ENCODE results near the gene ITPR1. TPM values are rescaled to one million over a fixed set of nuclear protein-coding genes. Genes with fewer than 3 reads are reported as not detected.

The ITPR1 gene
- total RNA-seq, 4 donors from 2014 or later: 210 to 261 (median 232) TPM

DNA sequence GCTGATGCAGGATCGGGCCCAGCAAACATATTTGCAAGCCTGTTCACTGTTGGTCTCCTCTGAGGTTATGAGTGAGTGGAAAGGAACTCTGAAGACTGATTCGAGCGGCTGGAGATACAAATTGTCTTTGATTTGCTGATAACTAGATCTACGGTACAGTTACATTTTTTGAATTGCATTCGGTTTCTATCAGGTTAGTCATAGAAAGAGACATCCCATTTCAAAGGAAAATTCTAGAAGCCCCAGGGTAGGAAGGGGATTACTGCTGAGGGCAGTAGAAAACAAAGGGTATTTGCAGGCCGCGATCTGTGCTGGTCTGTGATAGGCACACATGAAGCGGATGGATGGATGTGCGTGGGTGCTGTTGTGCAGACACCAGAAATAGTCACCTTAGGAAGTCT, 228.4 kb downstream of the ITPR1 start:
- Histone ChIP-seq H3K9me3 (no peaks in the 10 kb centered on the region), H3K4me1 (peaks cover 50 to 70% of the 10 kb centered on the region in 2 donors), H3K36me3 (no peaks in the 10 kb centered on the region), H3K27ac (peak overlapping the region; percentile 82 to 95 (median 86)), H3K27me3 (no peaks in the 10 kb centered on the region), H3K4me3 (replicated peaks in 1 of 3) (no peak overlapping the region)
- no peak for DNase-seq
- TF ChIP-seq POLR2A (IDR thresholded peaks at IDR 0.05): no peak
- TF ChIP-seq, protein P1, sequence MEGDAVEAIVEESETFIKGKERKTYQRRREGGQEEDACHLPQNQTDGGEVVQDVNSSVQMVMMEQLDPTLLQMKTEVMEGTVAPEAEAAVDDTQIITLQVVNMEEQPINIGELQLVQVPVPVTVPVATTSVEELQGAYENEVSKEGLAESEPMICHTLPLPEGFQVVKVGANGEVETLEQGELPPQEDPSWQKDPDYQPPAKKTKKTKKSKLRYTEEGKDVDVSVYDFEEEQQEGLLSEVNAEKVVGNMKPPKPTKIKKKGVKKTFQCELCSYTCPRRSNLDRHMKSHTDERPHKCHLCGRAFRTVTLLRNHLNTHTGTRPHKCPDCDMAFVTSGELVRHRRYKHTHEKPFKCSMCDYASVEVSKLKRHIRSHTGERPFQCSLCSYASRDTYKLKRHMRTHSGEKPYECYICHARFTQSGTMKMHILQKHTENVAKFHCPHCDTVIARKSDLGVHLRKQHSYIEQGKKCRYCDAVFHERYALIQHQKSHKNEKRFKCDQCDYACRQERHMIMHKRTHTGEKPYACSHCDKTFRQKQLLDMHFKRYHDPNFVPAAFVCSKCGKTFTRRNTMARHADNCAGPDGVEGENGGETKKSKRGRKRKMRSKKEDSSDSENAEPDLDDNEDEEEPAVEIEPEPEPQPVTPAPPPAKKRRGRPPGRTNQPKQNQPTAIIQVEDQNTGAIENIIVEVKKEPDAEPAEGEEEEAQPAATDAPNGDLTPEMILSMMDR (IDR thresholded peaks at IDR 0.05): no peak
- 71 to 76% methylated on average over 9 of the region's 9 CpGs for WGBS, 2 donors
- intact Hi-C loops (cut with DNase I): loop anchor here (5.0 kb wide), 1 partner anchor 96 kb away; no protein-coding TSS in a partner anchor

DNA sequence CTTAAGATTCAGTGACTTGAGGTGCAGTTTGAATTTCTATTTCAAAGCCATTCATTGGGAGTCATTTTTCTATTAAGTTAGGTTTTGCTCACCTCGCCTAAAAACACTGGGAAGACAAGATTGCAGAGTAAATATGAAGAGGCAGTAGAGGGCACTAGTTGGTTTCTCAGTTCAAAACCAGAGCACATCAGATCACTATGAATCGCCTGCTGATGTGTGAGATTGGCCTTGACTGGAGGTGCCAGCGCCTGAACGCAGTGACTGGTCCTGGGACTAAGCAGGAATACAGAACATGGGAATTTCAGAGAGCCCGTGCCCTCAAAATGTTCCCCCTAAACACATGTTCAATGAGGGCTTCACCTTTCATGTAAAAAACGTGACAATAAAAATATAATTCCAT, 229.0 kb downstream of the ITPR1 start:
- Histone ChIP-seq H3K4me1 (peaks cover 50 to 70% of the 10 kb centered on the region in 2 donors), H3K27ac (peak overlapping the region; percentile 82 to 95 (median 86)), H3K27me3 (no peaks in the 10 kb centered on the region), H3K4me3 (replicated peaks in 1 of 3) (no peak overlapping the region), H3K36me3 (no peaks in the 10 kb centered on the region), H3K9me3 (no peaks in the 10 kb centered on the region)
- 58 to 66% methylated on average over 6 of the region's 6 CpGs for WGBS, 2 donors
- intact Hi-C loops (cut with DNase I): loop anchor here (5.0 kb wide), 1 partner anchor 95 kb away; no protein-coding TSS in a partner anchor
- peak; percentile 39 to 53 for DNase-seq
- TF ChIP-seq, protein P1 (IDR thresholded peaks at IDR 0.05): peak in 5 of 6 experiments; percentile 20 to 57 (median 34)
- no peak for TF ChIP-seq POLR2A (IDR thresholded peaks at IDR 0.05)

DNA sequence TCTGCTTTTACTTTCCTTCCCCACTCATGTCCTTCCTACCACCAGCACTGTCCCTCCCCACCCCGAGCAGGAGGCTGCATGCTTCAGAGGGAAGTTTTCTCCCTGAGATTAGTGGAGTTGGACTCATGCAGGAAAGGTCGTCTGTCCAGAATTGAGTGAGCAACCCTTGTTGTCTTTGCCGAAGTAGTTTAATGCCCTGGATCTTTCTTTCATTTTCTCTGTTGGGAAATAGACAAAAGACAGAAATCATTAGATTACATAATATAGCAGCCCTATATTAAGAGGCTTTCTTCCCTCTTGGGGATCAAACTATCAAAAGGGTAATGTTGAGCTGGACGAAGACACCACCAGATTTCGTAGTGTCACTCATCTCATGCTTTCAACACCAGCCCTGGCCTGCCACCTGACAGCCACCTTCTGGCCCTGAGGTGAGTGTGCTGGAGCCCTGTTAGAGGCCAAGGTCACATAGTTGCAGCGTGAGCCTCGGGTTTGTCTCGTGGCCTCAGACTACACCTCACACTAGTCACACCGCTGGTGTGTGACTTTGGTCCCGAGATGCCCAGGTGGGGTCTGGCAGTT, 231.0 kb downstream of the ITPR1 start:
- H3K9me3 ChIP-seq: no peaks in the 10 kb centered on the region
- 51 to 52% methylated on average over 10 of the region's 10 CpGs for WGBS, 2 donors
- peaks cover 52 to 66% of the 10 kb centered on the region in 2 donors for H3K4me1 ChIP-seq
- H3K4me3 ChIP-seq (replicated peaks in 1 of 3): no peak overlapping the region
- no peak for TF ChIP-seq POLR2A (IDR thresholded peaks at IDR 0.05)
- TF ChIP-seq, protein P1 (IDR thresholded peaks at IDR 0.05): no peak
- no peaks in the 10 kb centered on the region for H3K36me3 ChIP-seq
- H3K27ac ChIP-seq: peak overlapping the region; percentile 82 to 95 (median 86)
- intact Hi-C loops (cut with DNase I): loop anchor here (5.0 kb wide), 1 partner anchor 93 kb away; no protein-coding TSS in a partner anchor
- DNase-seq: peak; percentile 57 to 68
- no peaks in the 10 kb centered on the region for H3K27me3 ChIP-seq

DNA sequence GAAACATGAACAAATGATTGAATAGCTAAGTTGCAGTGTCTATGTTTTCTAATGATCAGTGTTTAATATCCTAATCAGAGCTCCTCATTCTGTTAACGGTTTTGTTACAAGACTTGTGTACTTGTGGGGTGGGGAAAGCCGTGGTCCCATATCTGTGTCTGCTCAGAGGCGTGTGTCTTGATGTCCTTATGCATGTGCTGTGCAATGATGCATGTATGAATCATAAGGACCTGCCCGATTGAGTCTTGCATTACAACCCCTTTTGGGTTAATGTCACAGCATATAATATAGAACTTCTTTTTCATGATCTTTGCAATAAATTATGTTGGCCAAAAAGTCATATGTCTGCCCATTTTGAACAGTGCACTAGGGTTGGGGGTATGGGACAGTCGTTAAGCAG, 233.4 kb downstream of the ITPR1 start:
- no peak for DNase-seq
- no peaks in the 10 kb centered on the region for H3K27me3 ChIP-seq
- H3K36me3 ChIP-seq: no peaks in the 10 kb centered on the region
- no peak overlapping the region for H3K27ac ChIP-seq
- H3K4me1 ChIP-seq: peaks cover 52 to 62% of the 10 kb centered on the region in 2 donors
- intact Hi-C loops (cut with DNase I): no loop called here
- no peak overlapping the region for H3K4me3 ChIP-seq (replicated peaks in 1 of 3)
- TF ChIP-seq, protein P1 (IDR thresholded peaks at IDR 0.05): no peak
- TF ChIP-seq POLR2A (IDR thresholded peaks at IDR 0.05): no peak
- 79 to 87% methylated on average over 5 of the region's 5 CpGs for WGBS, 2 donors
- no peaks in the 10 kb centered on the region for H3K9me3 ChIP-seq

Measured in thyroid gland (tissue), 4 donors.